Limb (tissue), 2 donors: ENCODE measurements around the gene FAM222B.
"Not testable (repeated sequence)": the region's sequence is repeated elsewhere in the genome, so short reads cannot be mapped to it uniquely, and the experiment has no call there.

Experiments used
- DNase-seq, 2 donors: peaks; one replicate each; pipeline ENCODE4 v3.0.0-alpha.2; 2016; ENCODE audit errors: extremely low spot score in 2 of 2

Gene FAM222B

DNA sequence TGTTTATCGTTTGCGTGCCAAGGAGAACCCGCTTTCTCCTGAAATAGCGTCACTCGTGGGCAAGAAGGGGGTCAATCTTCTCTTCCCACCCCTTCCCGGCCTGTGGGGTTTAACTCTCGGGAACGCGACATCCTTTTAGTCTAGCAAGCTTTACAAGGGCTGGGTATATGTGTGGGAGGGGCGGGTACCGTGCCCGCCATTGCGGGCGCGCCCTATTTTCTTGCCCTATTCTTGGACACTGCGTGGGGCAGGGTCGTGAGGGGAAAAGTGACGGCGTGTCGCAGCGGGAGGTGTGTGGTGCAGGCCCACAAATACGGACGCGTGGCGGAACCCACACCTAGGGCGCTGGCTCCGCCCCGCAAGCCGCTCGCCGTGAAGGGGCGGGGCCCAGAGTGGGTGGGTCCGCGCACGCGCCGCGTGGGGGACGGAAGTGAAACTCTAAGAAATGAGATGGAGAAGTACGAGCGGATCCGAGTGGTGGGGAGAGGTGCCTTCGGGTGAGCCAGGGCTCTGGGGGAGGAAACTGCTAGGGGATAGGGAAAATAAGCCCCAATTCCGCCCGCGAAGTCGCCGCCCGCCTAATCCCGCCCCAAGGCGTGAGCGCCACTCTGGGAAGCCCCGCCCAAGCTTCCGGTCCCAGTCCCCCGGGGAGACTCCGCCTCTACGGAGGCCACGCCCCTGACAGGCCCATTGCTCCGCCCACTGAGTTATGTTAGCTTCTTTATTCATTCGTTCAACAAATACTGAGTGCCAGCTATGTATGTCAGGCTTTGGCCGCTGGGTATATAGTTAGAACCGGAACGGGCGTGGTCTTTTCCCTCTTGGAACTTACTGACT lies 114.0 kb downstream of the FAM222B start, which contains the start of gene NEK8:
Gene NEK8, plus strand, starts transcription at position 425 of the 837 bp plus-strand sequence. Its CDS starts 26 bp downstream, at position 451.
- DNase-seq = peak; percentile 95 to 97

DNA sequence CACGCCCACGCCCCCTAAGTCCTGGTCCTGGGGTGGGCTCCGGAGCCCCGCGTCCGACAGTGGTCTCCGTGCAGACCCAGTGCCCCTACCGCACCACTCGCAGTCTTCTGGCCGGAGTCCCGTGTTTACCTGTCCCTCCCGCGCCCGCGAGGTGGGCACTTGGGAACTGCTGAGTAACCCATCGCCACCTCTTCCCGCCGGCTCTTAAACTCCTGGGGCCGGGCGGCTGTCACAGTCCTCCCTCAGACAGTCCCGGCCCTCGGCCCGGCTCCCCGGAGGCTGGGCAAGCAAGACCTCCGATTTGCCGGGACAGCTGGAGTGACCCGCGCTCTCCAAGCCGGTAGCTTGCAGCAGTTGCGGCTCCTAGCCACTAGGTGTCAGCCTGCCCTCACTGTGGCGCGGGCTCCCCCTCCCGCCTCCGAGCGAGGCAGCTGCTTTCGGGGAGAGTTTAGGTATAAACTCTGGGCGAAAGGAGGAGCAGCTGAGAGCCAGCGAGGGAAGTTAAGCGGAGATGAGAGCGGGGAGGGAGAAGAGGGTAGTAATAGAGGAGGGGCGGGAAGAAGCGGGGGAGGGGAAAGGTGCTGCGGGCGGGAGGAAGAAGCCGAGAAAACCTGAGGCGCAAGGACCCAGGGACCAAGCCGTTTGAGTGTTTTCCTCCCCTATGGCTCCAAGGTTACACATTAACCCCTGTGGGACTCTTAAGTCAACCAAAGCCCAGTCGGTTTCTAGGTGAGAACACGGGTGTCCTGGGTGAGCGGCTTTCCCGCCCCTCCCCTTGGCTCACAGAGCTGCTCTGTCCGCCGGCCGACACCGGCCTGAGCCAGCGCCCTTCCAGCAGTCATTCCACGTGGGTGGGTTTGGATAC lies 115.7 kb downstream of the FAM222B start:
- peak; percentile 96 for DNase-seq

DNA sequence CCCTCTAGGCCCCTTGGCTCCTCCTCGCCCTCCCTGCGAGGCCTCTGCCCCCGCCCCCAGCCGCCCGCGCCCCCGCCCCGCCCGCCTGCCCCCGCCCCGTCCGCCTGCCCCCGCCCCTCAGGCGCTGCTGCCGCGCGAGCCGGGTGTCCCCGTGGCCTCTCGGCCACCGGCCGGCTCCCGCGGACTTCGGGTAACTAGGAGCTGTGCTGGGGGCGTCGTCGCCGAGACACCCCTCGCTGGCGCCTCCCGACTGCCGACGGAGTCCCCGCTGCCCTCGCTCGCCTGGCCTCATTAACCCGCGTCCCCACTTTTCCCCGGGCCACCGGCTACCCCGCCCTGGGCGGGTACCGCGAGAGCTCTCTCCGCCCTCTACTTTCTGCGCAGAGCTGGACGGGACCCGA lies 116.4 kb downstream of the FAM222B start, which contains the start of gene TLCD1:
Gene TLCD1, minus strand, starts transcription at position 8 of the 401 bp plus-strand sequence. CDS start 136 bp downstream, outside the sequence.
- DNase-seq = peak; percentile 42 to 84

DNA sequence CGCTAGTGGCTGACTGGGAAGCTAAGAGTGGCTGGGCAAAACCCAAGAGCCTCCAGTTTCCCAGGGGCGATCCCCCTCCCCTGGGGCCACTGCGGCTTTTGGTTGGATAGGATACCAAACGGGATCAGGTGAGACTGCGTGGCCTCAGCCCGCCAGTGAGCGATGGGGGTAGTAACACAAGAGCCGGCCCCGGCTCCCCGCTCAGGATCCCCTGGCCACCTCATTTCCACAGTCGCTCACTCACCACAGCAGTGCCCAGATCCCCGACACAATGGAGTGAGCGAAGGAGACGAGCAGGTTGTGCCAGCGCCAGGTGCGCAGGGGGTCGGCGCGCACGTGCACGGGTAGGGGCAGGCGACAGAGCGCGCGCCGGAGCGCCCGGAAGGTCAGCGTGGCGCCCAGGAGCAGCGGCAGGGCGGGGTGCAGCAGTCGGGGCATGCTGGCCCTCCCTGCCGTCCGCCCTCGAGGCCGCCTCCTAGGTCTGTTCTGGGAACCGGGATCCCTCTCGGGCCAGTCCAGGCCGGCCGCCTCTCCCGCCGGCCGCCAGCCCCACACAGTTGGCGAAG lies 116.8 kb downstream of the FAM222B start:
- DNase-seq = no peak

DNA sequence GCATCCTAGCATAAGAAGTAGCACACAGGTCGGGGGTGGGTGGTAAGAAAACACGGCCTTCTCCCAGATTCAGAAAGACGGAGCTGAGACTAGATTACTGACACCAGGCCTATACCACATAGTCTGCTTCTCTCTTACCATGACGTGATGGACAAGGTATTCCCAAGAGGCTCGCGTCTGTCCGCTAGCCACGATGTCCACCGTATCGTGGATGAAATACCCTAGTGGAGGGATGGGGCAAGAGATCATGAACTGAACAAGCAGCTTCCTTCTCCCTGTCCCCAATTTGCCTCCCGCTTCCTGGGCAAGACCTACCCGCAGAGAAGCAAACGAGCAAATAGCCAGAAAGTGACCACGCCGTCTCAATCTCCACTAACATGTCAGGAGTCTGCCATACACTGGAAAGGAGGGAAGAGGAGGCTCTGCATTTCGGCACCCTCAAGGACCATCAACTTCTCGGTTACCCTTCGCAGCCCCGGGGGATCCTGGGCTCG lies 117.4 kb downstream of the FAM222B start:
- DNase-seq = no peak

DNA sequence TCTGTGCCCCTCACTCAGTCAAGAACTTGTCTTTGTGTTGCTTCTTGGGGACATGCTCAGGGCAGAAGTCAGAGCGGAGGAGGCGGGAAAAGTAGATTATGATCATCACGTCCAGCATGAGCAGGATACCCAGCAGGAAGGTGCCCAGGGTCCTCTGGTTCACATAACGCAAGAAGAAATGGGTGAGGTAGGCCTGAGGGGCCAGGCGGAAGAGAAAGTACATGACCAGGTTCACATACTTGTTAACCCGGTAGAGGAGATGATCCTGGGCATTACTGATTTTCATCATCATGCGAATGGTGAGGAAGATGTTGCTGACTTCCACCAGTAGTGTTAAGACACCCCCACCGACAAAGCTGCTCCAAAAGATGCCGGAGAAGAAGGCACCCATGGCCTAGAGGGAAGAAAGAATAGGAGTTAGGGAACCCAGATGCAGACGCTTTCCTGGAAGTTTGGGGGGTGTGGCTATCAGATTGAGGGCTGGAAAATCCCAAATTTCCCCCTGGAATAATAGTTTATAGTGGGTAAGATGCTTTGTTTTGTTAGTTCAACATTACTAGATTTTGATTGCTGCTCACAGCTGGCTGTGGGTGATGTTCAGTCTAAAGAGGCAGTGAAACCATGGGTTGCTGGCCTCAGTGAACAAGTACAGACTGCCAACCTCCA lies 118.0 kb downstream of the FAM222B start:
- DNase-seq = no peak

DNA sequence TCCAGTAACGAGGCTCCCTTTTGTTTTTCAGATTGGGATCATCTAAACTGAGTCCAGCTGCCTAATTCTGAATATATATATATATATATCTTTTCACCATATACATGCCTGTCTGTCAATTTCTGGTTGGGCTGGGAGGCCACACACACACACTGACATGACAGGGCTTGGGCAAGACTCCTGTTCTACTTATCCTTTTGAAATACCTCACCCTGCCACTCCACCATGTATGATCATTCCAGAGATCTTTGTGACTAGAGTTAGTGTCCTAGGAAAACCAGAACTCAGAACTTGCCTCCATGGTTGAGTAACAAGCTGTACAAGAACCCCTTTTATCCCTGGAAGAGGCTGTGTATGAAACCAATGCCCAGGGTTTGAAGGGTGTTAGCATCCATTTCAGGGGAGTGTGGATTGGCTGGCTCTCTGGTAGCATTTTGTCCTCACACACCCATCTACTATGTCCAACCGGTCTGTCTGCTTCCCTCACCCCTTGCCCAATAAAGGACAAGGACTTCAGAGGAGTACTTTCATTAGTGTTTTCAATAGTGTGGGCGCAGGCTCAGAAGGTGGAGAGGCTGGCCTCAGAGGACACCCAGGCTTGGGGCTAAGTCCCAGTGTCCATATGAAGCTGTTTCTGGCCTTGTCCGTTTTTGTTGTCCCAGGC lies 118.6 kb downstream of the FAM222B start:
- DNase-seq = not testable (repeated sequence)

DNA sequence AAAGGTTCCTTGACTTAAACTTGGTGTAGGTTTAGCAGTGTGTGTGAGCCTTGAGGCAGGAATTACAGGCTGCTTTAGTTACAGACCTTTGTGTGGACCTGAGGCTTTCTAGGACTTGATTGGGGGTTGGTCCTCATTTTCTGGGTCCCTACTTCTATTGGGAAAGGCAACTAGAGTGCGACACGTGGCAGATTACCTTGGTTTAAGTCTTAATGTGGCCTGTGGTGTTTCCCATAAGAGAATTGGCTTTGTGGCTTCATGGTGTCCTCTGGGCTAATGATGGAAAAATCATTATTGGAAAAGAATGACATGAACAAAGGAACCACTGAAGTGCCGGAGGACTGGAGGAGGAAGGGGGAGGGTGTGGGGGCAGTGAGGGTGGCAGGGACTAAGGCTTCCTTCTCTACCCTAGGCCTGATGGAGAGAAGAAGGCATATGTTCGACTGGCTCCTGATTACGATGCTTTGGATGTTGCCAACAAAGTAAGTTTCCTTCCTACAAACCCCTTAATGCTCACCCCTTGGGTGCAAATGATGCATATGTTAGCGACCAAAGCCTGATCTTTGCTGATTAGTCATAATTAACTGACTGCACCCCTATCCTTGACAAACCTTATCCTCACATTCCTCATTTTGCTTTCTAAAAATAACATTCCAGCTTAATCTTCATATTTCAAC lies 119.3 kb downstream of the FAM222B start:
- DNase-seq = no peak

DNA sequence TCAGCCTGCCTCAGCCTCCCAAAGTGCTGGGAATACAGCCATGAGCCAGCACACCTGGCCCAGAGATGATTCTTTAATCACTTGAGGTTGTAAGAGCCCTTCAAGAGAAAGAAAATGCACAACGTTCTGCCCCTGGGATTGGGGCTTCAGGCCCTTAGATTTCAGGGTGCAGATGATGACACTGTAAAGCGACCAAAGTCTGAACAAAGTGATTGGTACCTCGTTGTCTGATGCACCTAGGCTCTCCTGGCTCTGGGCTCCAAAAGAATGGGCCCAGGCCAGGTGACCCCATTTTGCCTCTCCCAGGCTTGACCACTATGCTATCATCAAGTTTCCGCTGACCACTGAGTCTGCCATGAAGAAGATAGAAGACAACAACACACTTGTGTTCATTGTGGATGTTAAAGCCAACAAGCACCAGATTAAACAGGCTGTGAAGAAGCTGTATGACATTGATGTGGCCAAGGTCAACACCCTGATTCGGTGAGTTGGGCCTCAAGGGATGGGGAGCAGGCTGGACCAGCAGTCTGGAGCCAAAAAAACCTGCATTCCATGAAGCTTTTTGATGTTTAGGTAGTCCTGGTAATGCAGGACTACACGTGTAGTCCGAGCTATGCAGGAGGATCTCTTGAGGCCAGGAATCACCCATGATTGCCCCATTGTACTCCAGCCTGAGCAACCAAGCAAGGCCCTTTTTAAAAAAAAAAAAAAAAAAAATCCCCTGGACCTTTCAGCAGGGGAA lies 120.0 kb downstream of the FAM222B start:
- no peak for DNase-seq

DNA sequence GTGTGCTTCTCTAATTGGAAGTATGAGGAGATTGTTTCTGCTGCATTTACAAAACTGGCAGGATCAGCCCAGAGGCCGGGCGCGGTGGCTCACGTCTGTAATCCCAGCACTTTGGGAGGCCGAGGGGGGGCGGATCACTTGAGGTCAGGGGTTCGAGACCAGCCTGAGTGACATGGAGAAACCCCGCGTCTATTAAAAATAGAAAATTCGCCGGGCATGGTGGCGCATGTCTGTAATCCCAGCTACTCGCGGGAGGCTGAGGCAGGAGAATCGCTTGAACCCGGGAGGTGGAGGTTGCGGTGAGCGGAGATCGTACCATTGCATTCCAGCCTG lies 121.6 kb downstream of the FAM222B start:
- DNase-seq = not testable (repeated sequence)

DNA sequence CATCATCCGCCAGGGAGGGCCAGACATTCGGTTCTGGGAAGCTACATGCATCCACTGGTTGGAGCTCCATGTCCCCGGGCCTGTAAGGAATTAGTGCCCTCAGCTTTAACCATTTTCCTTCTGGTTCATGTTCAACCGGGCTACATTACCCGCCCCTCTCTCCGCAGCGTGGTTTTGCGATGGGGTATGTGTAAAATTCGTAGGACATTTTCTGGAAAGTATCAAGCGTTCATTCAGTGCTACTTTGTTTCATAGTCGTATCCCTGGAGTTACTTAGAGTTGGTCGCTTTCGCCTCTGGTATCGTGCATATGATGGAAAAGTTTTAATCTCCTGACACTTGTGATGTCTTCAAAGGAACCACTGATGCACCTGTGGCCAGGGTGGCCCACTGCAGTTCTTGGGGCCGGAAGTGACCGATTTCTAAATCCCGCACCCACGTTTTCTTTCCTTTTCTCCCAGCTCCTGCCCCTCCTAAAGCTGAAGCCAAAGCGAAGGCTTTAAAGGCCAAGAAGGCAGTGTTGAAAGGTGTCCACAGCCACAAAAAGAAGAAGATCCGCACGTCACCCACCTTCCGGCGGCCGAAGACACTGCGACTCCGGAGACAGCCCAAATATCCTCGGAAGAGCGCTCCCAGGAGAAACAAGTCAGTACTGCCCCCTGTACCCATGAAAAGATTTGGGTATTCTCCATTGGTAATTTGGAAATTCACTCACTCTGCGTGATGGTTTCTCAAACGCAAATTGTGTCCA lies 122.2 kb downstream of the FAM222B start:
- DNase-seq = no peak

DNA sequence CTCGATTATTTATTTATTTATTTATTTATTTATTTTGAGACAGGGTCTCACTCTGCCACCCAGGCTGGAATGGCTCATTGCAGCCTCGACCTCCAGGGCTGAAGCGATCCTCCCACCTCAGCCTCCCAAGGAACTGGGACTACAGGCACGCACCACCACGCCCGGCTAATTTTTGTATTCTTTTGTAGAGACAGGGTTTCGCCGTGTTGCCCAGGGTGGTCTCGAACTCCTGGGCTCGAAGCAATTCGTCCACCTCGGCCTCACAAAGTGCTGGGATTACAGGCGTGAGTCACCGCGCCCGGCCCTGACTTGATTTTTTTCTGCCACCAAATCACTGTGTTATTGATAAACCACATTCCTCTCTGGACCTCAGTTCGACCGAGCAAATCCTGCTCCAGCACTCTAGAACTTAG lies 123.6 kb downstream of the FAM222B start:
- DNase-seq = no peak

DNA sequence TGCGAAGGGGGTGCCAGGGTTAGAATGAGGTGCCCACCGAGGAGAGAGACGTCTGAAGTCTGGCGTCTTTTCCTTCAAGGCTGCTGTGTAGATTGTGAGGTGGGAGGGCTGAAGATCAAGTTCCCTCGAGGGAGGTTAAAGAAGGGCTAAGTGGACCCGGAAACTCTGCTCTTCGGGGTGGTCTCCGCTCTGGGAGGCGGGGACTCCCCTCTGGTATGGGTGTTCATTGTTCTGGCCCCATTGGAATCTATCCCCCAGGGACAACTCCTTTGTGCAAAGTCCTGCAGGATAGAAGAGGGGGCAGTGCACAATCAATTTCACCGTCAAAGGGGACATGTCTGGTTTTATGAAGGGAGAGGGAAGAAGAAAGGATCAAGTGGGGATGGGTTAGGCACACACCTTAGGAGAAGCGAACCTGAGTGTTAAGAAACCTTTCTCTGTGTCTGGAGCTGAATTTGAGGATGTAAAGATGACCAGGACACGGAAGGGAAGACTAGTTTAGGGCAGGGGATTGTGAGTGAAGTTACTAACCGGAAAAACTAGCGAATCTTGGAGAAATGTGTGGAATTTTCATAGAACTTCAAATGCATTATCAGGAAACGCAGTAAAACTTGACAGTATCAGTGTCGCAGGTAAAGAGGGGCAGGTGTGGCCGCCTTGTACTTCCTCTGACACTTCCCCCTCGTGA lies 124.1 kb downstream of the FAM222B start:
- no peak for DNase-seq

DNA sequence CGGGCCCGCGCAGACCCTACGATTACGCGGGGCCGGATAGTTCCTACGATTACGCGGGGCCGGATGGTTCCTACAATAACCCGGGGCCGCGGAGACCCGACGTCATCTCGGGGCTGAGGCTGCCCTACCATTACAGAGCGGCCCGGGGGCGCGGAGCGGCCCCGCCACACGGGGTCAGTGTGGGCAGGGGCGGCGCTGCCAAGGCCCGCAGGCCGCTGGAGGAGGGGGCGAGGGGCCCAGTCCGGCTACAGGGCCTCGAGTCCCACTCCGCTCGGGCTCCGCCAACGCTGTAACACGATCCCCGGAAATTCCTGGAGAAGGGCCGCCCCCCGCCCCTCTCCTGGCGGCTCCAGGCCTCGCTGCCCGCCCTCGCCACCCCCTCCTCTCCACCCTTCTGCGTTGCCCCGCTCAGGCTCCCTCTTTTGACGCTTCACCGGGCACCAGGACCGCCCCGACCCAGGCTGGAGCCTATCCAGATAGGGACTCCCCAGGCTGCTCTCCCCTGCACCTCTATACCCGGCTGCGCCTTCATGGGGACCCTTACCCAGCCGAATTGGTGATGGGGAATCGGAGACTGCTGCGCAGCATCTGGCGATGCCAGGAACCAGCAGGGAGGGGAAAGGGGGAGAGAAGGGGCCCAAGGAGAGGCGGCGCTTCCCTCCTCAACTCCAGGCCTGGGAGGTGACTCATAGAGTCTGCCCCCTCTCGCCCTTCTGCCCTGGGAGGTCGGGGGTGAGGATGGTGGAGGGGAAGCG lies 124.8 kb downstream of the FAM222B start, which contains the start of gene RAB34:
Gene RAB34, minus strand, starts transcription at position 291 of the 755 bp plus-strand sequence. CDS start 602 bp downstream, outside the sequence.
- DNase-seq = peak; percentile 91 to 94

DNA sequence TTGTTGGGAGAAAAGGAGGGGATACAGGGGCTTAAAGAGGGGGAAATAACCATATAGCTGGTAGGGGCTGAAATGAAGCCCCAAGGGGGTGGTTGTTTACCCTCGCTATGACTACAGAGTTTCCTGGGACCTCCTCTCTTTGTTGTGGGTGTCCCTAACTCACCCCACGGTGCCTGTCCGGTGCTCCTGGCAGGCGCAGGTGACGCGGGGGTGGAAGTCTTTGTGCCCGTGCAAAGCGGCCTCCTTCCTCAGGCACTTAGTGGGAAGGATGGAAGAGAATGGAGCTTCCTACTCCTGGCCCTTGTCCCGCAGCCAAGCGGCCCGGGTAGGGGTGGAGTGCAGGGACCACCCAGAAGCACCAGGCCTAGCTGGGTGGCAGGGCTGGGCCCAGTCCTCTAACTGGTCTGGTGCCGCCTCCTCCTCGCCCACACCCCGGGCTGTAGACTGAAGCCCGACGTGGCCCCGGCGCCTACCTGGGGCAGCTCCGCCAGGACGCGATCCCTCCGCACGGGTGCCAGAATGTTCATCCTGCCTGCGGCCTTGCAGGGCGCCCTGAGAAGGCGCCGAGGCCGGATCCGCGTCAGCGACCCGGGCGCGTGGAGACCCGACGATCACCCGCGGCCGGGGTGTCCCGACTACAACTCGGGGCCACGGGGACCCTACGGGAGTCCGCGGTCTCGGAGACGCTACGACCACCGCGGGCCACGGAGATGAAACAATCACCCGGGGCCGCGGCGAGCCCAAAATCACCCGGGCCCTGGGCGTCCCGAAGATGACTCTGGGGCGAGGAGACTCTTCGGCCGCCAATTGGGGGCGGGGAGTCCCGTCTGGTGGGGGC lies 125.6 kb downstream of the FAM222B start:
- DNase-seq = peak; percentile 14 to 81

DNA sequence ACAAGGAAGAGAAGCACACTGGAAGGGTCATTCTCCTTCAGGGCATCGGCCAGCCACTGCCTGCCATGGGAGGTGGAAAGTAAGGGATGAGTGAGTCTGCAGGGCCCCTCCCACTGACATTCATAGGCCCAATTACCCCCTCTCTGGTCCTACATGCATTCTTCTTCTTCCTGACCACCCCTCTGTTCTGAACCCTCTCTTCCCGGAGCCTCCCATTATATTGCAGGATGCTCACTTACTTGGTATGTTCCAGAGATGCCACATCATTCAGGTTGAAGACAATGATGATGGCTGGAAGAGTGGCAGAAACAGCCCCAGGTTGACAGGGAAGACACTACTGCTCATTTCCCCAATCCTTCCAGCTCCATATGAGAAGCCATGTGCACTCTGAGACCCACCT lies 127.4 kb downstream of the FAM222B start:
- no peak for DNase-seq
